Globus pallidus (tissue), 1 donor: ENCODE measurements around the gene PIK3CA.
"Not testable (repeated sequence)": the region's sequence is repeated elsewhere in the genome, so short reads cannot be mapped to it uniquely, and the experiment has no call there.

ENCODE experiments used
- DNase-seq: peaks from one replicate; pipeline ENCODE4 v3.0.0-alpha.2; 2015; ENCODE audit warnings: low spot score

PIK3CA gene

DNA sequence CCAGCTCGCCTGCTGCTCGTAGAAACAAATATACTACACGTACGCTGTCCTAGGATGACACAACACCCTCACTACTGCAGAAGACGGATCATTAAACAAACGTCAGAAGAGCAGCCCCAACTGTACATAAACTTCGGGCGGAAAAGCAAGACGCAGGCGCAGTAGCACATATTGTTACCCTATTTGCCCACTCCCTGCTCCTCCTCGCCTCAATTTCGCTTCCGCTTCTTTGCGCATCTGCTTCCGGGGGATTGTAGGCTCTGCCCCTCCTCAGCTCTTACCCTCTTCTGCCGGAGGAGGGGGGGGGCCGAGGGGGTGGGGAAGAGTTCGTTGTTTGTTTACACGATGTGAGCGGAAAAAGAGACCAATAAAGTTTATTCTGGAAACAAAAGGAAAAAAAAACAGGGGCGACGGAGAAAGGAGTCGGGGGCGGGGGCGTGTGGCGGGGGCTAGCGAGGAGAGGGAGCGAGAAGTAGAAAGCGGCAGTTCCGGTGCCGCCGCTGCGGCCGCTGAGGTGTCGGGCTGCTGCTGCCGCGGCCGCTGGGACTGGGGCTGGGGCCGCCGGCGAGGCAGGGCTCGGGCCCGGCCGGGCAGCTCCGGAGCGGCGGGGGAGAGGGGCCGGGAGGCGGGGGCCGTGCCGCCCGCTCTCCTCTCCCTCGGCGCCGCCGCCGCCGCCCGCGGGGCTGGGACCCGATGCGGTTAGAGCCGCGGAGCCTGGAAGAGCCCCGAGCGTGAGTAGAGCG is at the start of gene PIK3CA:
Gene PIK3CA, plus strand, starts transcription at position 485 of the 743 bp plus-strand sequence. CDS start 50,469 bp downstream, outside the sequence.
- peak; percentile 99 for DNase-seq

DNA sequence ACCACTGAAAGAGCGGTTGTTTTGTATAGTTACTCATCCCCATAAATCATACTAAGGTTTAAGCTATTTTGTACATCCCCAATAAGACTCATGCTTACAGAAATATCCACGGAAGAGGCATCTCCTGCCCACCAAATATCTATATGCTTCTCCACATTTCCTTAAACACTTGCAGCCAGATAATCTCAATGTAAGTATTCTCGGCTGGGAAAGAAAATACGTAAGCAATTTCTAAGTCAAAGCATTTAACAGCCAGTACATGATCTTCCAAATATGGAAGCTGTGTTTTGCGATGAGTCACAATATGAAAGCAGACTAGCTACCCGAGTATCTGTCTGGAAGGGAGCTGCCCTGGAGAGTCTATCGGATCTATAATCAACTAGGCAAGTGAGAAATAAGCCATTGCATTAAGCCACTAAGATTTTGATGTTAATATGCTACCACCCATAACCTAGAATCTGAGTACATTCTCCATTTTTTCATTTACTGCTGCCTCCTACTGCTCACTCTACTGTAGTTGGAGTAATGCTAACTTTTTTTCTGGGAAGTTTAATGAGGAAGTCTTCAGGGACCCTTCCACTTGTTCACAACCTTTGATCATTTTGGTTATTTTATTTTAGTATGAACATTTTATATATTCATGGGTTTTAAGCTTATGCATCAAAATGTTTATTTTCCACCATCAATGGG is 49.6 kb upstream of the PIK3CA start:
- DNase-seq, result no peak

- no peak for DNase-seq
These were observed 47.5 kb upstream of the PIK3CA start for GRCh38 chr3:179100652-179101051.

DNA sequence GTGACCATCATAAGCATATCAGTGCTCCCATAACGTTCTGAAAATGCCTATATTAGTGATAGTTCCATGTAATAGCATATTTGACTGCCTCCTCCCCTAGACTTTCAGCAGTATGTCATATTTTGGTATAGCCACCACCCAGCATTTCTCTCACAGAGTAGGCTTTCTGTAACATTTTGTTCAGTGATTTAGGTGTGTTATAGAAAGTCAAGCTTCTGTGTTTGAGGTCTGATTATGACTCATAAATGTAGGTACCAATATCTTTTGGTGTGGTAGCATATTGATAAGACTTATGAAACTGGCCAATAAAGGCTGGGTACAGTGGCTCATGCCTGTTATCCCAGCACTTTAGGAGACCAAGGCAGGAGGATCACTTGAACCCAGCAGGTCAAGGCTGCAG is 42.3 kb upstream of the PIK3CA start:
- DNase-seq, result no peak

DNA sequence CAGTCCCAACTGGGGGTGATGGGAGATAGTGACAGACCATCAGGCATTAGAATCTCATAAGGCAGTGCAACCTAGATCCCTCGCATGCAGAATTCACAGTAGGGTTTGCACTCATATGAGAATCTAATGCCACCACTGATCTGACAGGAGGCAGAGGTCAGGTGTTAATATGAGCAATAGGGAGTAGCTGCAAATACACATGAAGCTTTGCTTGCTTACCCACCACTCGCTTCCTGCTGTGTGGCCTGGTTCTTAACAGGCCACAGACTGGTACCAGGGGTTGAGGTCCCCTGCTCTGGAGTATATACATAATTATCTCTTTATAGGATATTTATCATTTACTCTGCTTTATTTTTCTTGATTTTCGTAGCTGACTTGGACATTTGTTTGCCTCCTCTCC is 40.5 kb upstream of the PIK3CA start:
- DNase-seq, result no peak

DNA sequence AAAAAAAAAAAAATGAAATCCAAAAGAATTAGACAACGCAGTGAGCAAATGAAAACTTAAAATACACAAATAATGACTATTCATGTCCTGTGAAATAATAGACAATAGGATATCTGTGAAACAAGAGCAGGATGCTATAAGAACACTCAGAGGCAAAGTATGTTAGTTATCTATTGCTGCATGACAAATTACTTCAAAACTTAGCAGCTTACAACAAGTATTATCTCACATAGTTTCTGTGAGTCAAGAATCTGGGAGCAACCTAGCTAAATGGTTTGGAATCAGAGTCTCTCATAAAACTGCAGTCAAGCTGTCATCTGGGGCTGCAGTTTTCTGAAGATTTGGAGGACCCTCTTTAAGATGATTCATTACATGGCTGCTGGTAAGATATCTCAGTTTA is 40.1 kb upstream of the PIK3CA start:
- DNase-seq, result no peak

DNA sequence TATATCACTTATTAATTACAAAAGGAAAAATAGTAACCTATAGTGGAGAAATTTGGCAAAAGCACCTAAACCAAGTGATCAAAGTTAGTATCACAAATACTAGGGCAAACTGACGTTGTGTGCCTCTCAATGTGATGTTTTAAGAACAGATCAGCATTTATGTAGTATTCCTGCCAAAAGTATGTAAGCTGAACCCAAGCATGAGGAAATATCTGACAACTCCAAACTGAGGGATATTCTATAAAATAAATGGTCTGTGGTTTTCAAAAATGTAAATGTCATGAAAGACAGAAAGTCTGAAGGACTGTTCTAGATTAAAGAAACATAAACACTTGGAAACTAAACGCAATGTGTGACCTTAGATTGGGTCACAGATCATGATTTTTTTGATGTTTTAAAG is 34.3 kb upstream of the PIK3CA start:
- no peak for DNase-seq

DNA sequence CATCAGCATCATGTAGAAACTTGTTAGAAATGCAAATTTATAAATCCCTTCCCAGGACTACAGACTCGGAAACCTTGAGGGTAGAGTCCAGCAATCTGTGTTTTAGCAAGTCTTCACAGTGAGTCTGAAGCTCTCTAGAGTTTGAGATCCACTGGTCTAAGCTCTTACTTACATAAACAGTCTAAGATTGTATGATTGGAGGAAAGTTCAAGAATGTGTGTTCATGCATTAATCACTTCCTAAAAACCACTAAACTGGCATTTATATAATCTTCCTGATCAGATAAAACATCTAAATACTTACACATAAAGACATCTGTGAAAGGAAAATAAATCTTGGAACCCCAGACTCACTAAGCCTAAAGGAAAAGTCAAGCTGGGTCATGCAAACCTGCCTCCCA is 32.7 kb upstream of the PIK3CA start:
- DNase-seq, result not testable (repeated sequence)

DNA sequence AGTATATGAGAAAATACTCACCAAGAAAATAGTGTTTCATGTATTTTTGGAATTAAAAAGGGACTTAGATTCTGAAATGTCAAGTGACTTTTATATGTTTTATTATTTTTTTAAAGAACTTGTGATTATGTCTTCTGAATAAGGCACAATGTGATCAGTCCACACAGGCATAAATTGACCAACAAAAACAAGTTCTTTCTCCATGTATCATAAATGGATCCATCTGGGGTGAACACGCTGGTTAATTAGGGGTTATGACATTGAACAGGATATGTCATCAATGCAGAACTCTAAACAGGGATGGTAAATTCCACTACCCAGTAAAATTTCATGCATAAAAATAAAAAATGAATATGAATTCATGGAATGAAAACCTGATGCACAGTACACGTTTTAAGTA is 31.3 kb upstream of the PIK3CA start:
- DNase-seq, result no peak

DNA sequence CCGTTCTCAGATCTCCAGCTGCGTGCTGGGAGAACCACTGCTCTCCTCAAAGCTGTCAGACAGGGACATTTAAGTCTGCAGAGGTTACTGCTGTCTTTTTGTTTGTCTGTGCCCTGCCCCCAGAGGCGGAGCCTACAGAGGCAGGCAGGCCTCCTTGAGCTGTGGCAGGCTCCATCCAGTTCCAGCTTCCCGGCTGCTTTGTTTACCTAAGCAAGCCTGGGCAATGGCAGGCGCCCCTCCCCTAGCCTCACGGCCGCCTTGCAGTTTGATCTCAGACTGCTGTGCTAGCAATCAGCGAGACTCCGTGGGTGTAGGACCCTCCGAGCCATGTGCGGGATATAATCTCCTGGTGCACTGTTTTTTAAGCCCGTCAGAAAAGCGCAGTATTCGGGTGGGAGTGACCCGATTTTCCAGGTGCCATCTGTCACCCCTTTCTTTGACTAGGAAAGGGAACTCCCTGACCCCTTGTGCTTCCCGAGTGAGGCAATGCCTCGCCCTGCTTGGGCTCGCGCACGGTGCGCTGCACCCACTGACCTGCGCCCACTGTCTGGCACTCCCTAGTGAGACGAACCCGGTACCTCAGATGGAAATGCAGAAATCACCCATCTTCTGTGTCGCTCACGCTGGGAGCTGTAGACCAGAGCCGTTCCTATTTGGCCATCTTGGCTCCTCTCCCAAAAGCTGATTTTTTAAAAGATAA is 15.8 kb upstream of the PIK3CA start:
- not testable (repeated sequence) for DNase-seq

GRCh38 chr3:179133575-179133974 is 14.6 kb upstream of the PIK3CA start:
- no peak for DNase-seq

DNA sequence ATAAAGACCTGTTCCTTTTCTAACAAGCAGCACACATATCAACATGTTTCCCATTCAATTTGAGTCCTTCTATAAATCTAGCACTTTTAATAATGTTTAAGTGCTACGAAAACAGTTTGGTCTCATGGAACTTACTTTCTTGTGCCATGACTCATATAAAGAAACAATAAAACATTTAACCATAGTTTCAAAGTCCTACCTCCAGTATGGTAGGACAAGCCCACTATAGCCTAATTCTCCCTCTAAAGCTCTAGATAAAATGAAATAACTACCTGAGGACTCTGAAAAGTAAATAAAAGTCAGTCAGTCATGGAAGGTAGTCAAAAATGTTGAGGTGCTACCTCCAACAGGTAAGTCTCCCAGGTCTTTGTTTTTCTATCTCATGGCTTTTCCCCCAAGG is 12.0 kb upstream of the PIK3CA start:
- no peak for DNase-seq

- DNase-seq, result no peak
These were observed 6.3 kb upstream of the PIK3CA start for GRCh38 chr3:179141890-179142289.

- peak; percentile 83 for DNase-seq
These were observed 1.1 kb upstream of the PIK3CA start for GRCh38 chr3:179146911-179147513.

GRCh38 chr3:179147514-179147872 is 664 bp upstream of the PIK3CA start:
- DNase-seq, result no peak

DNA sequence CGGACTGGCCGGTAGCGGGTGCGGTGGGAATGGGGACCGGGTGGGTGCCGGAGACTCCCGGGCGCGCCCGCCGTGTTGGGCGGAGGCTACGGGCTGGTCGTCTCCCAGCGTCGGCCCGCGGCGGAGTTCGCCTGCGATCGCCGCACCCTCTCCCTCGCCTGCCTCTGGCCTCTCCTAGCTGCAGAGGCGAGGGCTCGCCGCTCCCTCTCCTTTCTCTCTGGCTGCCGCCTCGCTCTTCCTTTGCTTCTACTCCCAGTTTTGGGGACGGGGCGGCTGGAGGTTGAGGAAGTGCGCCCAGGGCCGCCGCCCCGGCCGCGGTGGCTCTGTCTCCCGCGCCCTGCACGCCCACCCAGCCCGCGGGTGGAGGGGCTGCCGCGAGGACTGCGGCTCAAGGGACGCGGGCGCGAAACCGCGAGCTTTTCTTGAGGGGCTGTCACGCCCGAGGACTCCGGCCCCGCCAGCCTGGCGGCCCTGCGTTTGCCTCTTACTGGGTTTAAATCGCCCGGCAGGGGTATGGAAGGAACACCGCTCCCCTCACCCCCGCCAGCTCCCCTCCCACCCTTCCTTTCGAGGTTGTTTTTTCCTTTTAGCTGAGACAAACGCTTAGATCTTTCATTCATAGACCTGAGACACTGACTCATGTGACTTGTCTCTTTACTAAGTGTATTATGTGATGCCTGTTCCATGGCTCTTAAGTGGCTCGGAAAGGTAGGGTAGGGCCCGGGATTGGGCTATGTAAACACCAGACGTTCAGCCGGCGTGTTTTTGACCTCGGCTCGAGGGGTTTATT is 654 bp downstream of the PIK3CA start:
- peak; percentile 35 for DNase-seq

- peak; percentile 22 for DNase-seq
These were observed 1.3 kb downstream of the PIK3CA start for GRCh38 chr3:179149406-179149867.

- DNase-seq, result no peak
These were observed 1.8 kb downstream of the PIK3CA start for GRCh38 chr3:179149951-179150350.

DNA sequence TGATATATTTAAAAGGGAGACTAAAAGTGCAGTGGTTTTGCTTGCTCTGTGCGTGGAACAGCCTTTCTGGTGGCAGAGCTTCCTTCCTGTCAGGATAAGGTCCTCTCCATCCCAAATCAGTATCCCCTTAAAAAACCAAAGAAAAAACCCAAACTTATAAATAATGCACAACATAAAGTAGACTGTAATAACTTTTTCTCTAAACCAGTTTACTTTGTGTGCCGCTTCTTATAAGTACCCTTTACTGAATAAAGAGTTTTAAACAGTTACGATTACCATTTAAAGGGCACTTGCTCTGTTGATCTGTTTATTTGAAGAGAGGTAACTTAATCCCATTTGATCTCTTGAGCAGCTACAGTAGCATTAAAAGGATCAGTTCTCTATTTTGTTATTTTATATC is 2.5 kb downstream of the PIK3CA start:
- DNase-seq, result no peak

GRCh38 chr3:179151474-179151873 is 3.3 kb downstream of the PIK3CA start:
- no peak for DNase-seq

DNA sequence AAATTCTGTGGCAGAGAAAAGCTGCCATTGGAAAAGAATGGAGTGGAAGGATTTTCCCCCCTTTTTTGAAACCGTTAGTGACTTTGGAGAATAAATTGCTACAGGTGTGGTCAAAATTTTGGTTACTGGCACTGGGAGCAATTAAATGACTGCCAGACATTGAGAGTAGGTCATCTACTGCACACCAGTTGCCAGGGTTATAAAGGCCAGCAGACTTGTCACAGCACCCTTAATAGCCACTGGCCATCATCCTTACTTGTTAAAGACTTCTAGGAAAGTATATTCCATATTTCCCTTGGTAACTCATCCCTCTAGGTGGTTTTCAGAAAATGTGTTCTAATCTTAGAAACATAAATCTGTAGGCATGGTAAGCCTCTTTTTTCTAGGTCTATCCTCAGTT is 8.0 kb downstream of the PIK3CA start:
- no peak for DNase-seq

- DNase-seq, result no peak
These were observed 8.6 kb downstream of the PIK3CA start for GRCh38 chr3:179156775-179157174.
